Neural progenitor cell (in vitro differentiated cells): ENCODE data around the gene PINK1.

Experiments used
- EZH2 ChIP-seq: fragments of 200-600 bp; sonication (generic); IDR thresholded peaks from 2 replicates; pipeline ENCODE4 v1.6.1; 2017; ENCODE audit warnings: antibody characterized with exemption, mild to moderate bottlenecking, moderate library complexity
- EZH2phosphoT487 ChIP-seq: fragments of 200-600 bp; sonication (generic); IDR thresholded peaks from 2 replicates; pipeline ENCODE4 v1.6.1; 2017; ENCODE audit warnings: antibody characterized with exemption
- TF ChIP-seq, protein P1 (sequence below): fragments of 200-600 bp; sonication (generic); IDR thresholded peaks from 2 replicates; pipeline ENCODE4 v1.5.1; 2017; ENCODE audit warnings: antibody characterized with exemption, mild to moderate bottlenecking

DNA sequence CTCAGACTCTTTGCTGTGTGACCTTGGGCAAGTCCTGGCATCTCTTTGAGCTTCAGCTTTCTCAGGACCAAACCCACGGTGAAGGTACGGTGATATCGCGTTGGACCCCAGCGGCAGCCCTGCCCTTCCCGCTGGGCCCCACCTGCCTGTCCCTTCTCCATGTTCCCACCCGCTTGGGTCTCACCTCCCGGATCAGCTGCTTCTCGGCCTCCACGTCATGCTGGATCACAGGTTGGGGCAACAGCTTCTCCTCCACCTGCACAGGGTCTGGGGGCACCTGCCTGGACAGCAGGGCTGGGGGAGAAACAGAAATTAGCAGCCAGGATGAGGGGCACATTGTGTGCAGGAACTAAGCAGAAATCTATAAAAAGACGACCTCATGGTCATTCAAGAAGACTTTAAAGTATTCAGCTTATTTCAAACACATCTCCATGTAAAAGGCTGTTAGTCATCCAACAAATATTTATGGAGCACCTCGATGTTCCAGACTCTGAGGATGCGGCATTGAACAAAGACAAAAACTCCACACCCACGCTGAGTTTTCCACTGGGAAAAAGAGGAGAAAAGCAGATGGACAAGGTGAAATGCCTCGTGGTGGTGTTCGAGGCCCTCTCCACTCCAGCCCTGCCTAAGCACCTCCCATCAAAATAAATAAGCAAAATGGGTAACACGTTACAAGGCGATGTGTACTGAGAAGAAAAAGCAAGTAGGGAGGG, 65.1 kb downstream of the PINK1 start:
- TF ChIP-seq, protein P1, sequence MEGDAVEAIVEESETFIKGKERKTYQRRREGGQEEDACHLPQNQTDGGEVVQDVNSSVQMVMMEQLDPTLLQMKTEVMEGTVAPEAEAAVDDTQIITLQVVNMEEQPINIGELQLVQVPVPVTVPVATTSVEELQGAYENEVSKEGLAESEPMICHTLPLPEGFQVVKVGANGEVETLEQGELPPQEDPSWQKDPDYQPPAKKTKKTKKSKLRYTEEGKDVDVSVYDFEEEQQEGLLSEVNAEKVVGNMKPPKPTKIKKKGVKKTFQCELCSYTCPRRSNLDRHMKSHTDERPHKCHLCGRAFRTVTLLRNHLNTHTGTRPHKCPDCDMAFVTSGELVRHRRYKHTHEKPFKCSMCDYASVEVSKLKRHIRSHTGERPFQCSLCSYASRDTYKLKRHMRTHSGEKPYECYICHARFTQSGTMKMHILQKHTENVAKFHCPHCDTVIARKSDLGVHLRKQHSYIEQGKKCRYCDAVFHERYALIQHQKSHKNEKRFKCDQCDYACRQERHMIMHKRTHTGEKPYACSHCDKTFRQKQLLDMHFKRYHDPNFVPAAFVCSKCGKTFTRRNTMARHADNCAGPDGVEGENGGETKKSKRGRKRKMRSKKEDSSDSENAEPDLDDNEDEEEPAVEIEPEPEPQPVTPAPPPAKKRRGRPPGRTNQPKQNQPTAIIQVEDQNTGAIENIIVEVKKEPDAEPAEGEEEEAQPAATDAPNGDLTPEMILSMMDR: no peak
- TF ChIP-seq EZH2 (no peak), EZH2phosphoT487 (no peak)
